ENCODE measurements around the gene PTPN1.

Gene PTPN1

GRCh38 chr20:50580016-50580747 lies 70.0 kb downstream of the PTPN1 start:
- peak; percentile 24 for DNase-seq

DNA sequence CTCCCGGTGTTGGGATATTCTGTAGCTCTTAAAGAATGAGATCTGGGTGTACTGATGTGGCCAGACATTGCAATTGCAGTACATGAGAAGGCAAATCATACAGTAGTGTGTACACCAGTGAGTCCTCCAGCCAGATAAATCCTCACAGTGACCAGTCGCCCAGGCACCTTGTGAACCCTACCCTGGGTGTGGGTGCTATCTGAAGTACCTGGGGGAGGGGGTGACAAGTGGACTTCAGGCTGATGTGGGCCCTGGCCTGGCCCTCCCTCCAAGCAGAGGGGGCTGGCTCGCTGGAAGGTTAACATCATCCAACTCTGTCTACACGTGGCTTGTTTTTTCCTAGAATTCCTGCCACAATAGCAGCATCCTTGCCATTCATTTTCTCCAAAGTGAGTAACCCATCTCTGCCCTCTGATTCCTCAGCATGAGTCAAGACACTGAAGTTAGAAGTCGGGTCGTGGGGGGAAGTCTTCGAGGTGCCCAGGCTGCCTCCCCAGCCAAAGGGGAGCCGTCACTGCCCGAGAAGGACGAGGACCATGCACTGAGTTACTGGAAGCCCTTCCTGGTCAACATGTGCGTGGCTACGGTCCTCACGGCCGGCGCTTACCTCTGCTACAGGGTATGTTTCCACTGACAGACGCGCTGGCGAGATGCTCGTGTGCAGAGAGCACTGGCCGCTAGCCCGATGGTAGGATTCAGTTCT lies 70.8 kb downstream of the PTPN1 start:
- DNase-seq: no peak

DNA sequence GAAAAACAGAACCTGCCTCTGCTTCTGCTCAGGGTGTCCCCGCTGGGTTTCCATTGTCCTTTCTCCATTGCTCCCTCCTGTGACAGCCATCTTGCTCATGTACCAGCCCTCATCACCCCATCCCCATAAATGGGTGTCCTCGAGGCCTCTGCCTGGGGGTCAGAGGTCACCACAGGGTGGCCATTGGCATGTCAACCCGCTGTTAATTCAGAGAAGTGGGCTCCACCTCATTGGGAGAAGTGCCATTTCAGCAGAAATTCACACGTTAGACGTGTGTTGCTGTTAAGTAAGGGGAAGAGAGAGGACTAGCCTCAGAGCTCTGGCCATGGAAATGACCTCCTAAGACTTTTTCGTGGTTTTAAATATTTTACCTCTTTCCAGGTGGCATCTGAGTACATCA lies 71.9 kb downstream of the PTPN1 start:
- no peak for DNase-seq

GRCh38 chr20:50582591-50583234 lies 72.5 kb downstream of the PTPN1 start:
- DNase-seq: no peak

DNA sequence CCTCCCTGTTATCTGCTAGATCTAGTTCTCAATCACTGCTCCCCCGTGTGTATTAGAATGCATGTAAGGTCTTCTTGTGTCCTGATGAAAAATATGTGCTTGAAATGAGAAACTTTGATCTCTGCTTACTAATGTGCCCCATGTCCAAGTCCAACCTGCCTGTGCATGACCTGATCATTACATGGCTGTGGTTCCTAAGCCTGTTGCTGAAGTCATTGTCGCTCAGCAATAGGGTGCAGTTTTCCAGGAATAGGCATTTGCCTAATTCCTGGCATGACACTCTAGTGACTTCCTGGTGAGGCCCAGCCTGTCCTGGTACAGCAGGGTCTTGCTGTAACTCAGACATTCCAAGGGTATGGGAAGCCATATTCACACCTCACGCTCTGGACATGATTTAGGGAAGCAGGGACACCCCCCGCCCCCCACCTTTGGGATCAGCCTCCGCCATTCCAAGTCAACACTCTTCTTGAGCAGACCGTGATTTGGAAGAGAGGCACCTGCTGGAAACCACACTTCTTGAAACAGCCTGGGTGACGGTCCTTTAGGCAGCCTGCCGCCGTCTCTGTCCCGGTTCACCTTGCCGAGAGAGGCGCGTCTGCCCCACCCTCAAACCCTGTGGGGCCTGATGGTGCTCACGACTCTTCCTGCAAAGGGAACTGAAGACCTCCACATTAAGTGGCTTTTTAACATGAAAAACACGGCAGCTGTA lies 73.4 kb downstream of the PTPN1 start:
- no peak for DNase-seq

DNA sequence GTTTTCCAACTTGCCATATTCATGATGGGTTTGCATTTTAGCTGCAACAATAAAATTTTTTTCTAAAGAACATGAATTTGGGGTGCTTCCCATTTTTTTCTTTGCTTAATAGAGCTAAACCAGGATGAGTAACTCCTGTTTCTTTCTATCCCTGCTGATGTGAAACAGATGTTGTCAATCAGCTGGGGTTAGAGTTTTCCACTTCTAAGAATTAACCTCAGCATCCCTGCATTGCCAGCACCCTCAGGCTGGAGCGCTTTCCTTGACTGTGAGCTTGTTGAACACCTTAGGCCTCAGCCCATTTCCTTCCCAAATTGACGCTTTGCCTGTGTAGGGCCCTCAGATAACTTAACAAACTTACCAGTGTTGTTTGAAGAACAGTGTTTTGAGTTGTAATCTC lies 74.5 kb downstream of the PTPN1 start:
- no peak for DNase-seq

GRCh38 chr20:50585214-50585613 lies 75.0 kb downstream of the PTPN1 start:
- no peak for DNase-seq

- DNase-seq: no peak
Observed at GRCh38 chr20:50585678-50586077, 75.5 kb downstream of the PTPN1 start.

DNA sequence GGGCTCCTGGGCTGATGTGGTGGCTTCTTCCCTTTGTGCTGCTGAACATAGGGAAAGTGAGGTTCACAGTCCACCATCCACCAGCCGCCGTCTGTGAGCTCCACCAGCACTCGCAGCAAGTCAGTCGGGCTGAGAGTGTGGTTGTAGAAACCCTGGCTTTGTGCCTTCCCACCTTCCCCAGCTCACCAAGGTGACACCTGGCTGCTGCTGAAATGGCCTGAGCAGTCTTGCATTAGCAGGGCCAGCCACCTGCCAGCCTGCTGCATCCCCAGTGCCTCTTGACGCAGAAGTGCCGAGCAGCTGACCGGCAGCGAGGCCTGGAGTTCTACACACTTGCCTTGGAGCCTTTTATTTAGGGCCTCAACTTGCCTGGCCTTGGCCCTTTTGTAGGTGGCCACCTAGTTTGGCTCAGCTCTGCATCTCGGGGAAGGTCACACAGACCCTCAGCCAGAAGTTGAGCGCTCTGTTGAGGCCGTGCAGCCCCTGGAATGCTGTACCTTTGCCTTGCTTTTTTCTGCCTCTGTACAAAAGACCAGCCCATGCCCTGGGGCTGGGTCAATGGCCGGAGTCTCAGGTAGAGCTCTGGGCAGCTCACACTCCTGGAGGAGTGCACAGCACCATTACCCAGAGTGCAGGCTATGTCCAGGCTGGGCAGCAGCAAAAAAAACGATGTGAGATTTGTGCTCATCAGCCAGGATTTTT lies 76.5 kb downstream of the PTPN1 start:
- DNase-seq: no peak

GRCh38 chr20:50587291-50587961 lies 77.2 kb downstream of the PTPN1 start:
- DNase-seq: no peak

GRCh38 chr20:50588034-50588736 lies 78.0 kb downstream of the PTPN1 start:
- DNase-seq: peak; percentile 23

GRCh38 chr20:50589548-50590347 lies 79.6 kb downstream of the PTPN1 start:
- DNase-seq: no peak

- no peak for DNase-seq
Observed at GRCh38 chr20:50590348-50590664, 80.1 kb downstream of the PTPN1 start.

DNA sequence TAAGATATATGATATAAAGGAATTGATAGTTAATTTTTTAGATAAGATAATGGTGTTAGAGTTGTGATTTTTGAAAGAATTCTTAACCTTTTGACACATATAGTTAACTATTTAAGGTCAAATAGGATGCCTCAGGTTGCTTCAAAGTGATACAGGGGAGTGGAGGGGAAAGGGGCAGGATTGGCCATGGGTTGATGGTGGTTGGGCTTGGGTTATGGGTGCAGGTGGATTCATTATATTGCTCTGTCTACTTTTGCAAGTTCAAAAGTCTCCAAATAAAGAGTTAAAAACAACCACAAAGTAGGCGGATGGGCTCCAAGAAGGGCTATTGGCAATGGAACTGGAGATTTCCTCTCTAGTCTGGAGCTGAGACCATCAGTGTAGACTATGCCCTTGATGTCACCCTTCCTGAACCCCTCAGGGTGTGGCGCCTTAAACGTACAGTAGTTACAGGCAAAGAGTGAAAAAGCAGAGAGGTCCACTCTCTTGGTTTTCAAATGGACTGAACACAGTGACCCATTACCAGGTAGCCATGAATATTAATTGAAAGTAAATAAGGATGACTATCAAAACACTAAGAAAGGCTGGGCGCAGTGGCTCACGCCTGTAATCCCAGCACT lies 81.2 kb downstream of the PTPN1 start:
- no peak for DNase-seq

GRCh38 chr20:50592282-50593004 lies 82.3 kb downstream of the PTPN1 start:
- no peak for DNase-seq

DNA sequence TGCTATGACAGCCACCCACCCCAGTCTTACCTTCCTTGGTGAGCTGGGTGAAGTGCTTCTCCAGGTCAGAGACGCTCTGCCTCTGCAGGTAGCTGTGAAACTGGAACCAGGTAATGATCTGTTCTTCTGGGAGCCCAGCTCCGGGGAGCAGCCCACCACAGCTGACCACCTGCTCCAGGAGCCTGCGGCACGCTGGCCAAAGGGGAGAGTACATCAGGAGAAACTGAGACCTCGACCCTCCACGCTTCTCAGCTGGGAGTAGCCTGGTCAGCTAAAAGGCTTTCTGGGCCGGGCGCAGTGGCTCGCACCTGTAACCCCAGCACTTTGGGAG lies 82.8 kb downstream of the PTPN1 start:
- no peak for DNase-seq

- no peak for DNase-seq
Observed at GRCh38 chr20:50594231-50594590, 84.0 kb downstream of the PTPN1 start.

- DNase-seq: no peak
Observed at GRCh38 chr20:50594591-50595432, 84.6 kb downstream of the PTPN1 start.

GRCh38 chr20:50595433-50595895 lies 85.3 kb downstream of the PTPN1 start:
- DNase-seq: no peak

Data from kidney glomerular epithelial cell (primary cell).